Adrenal gland (tissue), 5 donors: Measurements from ENCODE around the gene KDM2B.

ENCODE experiments used
- CTCF ChIP-seq, 6 experiments: fragments of 450-650 bp in 4 of 6; fragments of 200-600 bp in 2 of 6; sonication (generic) in 1 of 6; IDR thresholded peaks; 1 replicate in 5 of 6; 2 replicates in 1 of 6; pipeline versions ENCODE4 v1.5.1 to v1.8.0; 2016 to 2021; ENCODE audit warnings: antibody characterized with exemption in 6 of 6, mild to moderate bottlenecking in 2 of 6, moderate library complexity in 1 of 6
- POLR2A ChIP-seq, 2 donors: fragments of 450-650 bp; IDR thresholded peaks; one replicate each; pipeline ENCODE4 v1.6.1; 2017; ENCODE audit warnings: antibody characterized with exemption in 2 of 2, mild to moderate bottlenecking in 2 of 2, moderate library complexity in 1 of 2
- donor health status: DM: no; HTN: no; CAD: no.

- TF ChIP-seq CTCF (IDR thresholded peaks at IDR 0.05) (no peak), POLR2A (IDR thresholded peaks at IDR 0.05) (no peak)
These were observed 175.6 kb downstream of the KDM2B start for GRCh38 chr12:121405211-121405610.
